ENCODE measurements around the gene MYL10. TPM values are rescaled to one million over a fixed set of nuclear protein-coding genes. Genes with fewer than 3 reads are reported as not detected.

Gene MYL10
- total and polyA plus RNA-seq, 2 of the 8 experiments (the other 6 are each of a cell fraction or from before 2014, with no cell fraction given), result 0.18 TPM; not detected in 1

DNA sequence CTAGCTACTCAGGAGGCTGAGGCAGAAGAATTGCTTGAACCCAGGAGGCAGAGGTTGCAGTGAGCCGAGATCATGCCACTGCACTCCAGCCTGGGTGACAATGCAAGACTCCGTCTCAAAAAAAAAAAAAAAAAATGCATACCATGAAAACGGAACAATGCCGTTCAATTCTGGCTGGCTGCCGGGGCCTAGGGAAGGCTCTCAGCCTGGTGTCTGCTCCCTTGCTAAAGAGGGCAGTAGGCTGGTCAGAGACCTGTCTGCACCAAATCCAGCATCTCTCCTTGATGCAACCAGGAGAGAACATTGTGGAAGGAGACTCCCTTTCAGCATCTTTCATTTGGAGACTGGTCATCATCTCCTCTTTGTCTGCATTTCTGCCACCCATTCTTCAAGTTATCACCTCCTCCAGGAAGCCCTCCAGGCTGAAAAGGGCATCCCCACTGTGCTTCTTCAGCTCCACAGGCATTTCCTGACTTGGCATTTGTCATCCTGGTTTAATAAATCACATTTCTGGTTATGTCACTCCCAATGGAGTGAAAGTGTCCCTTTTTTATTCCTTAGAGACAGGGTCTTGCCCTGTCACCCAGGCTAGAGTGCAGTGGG, 24.7 kb downstream of the MYL10 start:
- Histone ChIP-seq H3K4me3 (ENCODE audit: extremely low read depth in 1 of 4, insufficient read depth in 2 of 4, low read depth in 3 of 4, low read length in 4 of 4) (no peak overlapping the region), H3K14ac (ENCODE audit: insufficient read length) (no peak overlapping the region), H3K79me2 (ENCODE audit: control insufficient read depth in 1 of 2, insufficient read depth in 2 of 2, low read length in 2 of 2) (no peaks in the 10 kb centered on the region), H2AFZ (ENCODE audit: low read length) (no peak overlapping the region), H3K9ac (replicated peaks in 1 of 4; ENCODE audit: extremely low read depth in 1 of 4, low read depth in 3 of 4, low read length in 3 of 4) (no peak overlapping the region), H3K27ac (ENCODE audit: low read depth, low read length) (no peak overlapping the region), H4K5ac (ENCODE audit: insufficient read length, low read depth, low read length) (no peak overlapping the region), H3K4me1 (replicated peaks in 1 of 4; ENCODE audit: control insufficient read depth in 3 of 4, insufficient read depth in 4 of 4, low read length in 3 of 4) (peaks cover 3 to 16% (median 9%) of the 10 kb centered on the region in 4 experiments), H3K23me2 (ENCODE audit: low read depth, low read length) (no peaks in the 10 kb centered on the region), H4K8ac (ENCODE audit: extremely low read depth, insufficient read depth, low read length) (no peak overlapping the region), H3K36me3 (ENCODE audit: control insufficient read depth in 2 of 4, insufficient read depth in 4 of 4, low read length in 3 of 4) (no peaks in the 10 kb centered on the region), H3K23ac (ENCODE audit: insufficient read length) (no peak overlapping the region), H2AK5ac (ENCODE audit: low read depth, low read length) (no peak overlapping the region; the same call in 1 of the 2 replicates), H3K4me2 (ENCODE audit: insufficient read depth in 1 of 2, low read depth in 2 of 2, low read length in 2 of 2) (no peak overlapping the region), H3K79me1 (ENCODE audit: low read depth, low read length) (no peaks in the 10 kb centered on the region), H2BK12ac (ENCODE audit: low read depth, low read length) (0 out of 2 replicates have a peak overlapping the region, but pooled peaks have one; percentile 50), H3K9me3 (ENCODE audit: insufficient read depth in 2 of 2, low read depth in 1 of 2, low read length in 1 of 2) (no peaks in the 10 kb centered on the region), H2BK20ac (ENCODE audit: low read length) (no peak overlapping the region), H3K27me3 (replicated peaks in 1 of 4; ENCODE audit: control insufficient read depth in 3 of 4, extremely low read depth in 1 of 4, insufficient read depth in 3 of 4, low read length in 3 of 4) (no peaks in the 10 kb centered on the region), H3K4ac (replicated peaks; ENCODE audit: insufficient read length, low read depth, low read length) (no peak overlapping the region), H3K56ac (replicated peaks; ENCODE audit: insufficient read length, low read depth, low read length) (no peak overlapping the region), H2BK120ac (replicated peaks; ENCODE audit: low read depth, low read length) (no peak overlapping the region), H2BK15ac (ENCODE audit: low read length) (no peak overlapping the region), H3K18ac (ENCODE audit: extremely low read depth, low read length) (no peak overlapping the region), H4K20me1 (replicated peaks in 1 of 2; ENCODE audit: control insufficient read depth in 1 of 2, insufficient read depth in 2 of 2, low read length in 2 of 2) (no peaks in the 10 kb centered on the region), H4K91ac (replicated peaks; ENCODE audit: insufficient read length, low read length) (no peak overlapping the region), H2BK5ac (ENCODE audit: low read depth, low read length) (no peak overlapping the region)
- no peak for FAIRE-seq
- ChIA-PET POLR2A (ENCODE audit: partially characterized antibody) (no interaction called here), CTCF (ENCODE audit: partially characterized antibody) (interaction anchor here (1.0 to 5.5 kb wide), 14 partner anchors 10 to 669 kb away, joined by 3 to 50 read pairs (median 6); no protein-coding TSS in a partner anchor)
- 91% methylated on average over 3 of the region's 5 CpGs; no CpG with 5 or more reads in 1 of the 2 experiments for WGBS, 2 experiments (ENCODE audit: extremely low coverage in 1 of 2, insufficient coverage in 1 of 2, insufficient read length in 1 of 2, insufficient replicate concordance in 2 of 2, low coverage in 1 of 2, low lambda C conversion rate in 2 of 2, missing lambda C conversion rate in 1 of 2)
- TF ChIP-seq POLR2AphosphoS5 (IDR thresholded peaks at IDR 0.05; ENCODE audit: low read depth, low read length) (no peak), FOSL1 (IDR thresholded peaks at IDR 0.05; ENCODE audit: insufficient read depth, low read depth, low read length) (no peak)
- DNase-seq (ENCODE audit: low read depth in 1 of 2, low spot score in 2 of 2), result no peak
